ENCODE measurements around the gene B3GALT4.

B3GALT4 gene

GRCh38 chr6:33315793-33316602, 39.1 kb downstream of the B3GALT4 start:
- DNase-seq (ENCODE audit: low spot score): no peak

GRCh38 chr6:33316603-33317418, 39.9 kb downstream of the B3GALT4 start:
- no peak for DNase-seq (ENCODE audit: low spot score)

- DNase-seq (ENCODE audit: low spot score): peak; percentile 74
Observed at GRCh38 chr6:33317419-33317668, 40.4 kb downstream of the B3GALT4 start.

- DNase-seq (ENCODE audit: low spot score): peak; percentile 86
Observed at GRCh38 chr6:33317669-33318425, 40.9 kb downstream of the B3GALT4 start, which contains the start of gene ZBTB22. TSS of gene ZBTB22 (minus strand) at chr6:33317744. CDS start at chr6:33316916, 828 bp downstream.

DNA sequence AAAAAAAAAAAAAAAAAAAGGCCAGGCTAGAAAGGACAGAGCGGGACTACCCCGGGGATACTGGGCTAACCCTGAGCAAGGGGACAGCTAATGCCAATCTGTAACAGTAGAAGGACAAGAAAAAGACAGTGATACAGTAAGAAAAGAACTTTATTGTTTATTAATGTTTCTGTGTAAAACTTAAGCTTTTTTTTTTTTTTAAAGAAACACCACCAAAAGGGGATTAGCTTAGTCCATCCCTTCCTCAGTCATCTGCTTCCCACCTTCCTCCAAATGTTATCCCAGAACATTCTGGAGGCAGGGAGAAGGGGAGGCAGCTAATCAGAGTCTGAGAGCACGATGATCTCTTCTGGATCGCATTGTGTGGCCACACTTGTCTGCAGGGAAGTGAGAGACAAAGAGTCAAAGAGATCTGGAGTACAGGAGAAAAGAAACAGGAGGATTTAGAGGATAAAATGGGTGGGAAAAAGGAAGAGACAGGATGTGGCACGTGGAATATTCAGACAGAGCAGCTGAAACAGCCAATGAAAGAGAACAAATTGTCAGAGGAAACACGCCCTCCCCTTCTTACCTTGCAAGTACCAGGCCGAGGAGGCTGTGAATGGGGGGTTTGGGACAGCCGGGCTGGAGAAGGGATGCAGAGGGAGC, 41.6 kb downstream of the B3GALT4 start:
- no peak for DNase-seq (ENCODE audit: low spot score)

- no peak for DNase-seq (ENCODE audit: low spot score)
Observed at GRCh38 chr6:33319939-33320314, 43.0 kb downstream of the B3GALT4 start.

DNA sequence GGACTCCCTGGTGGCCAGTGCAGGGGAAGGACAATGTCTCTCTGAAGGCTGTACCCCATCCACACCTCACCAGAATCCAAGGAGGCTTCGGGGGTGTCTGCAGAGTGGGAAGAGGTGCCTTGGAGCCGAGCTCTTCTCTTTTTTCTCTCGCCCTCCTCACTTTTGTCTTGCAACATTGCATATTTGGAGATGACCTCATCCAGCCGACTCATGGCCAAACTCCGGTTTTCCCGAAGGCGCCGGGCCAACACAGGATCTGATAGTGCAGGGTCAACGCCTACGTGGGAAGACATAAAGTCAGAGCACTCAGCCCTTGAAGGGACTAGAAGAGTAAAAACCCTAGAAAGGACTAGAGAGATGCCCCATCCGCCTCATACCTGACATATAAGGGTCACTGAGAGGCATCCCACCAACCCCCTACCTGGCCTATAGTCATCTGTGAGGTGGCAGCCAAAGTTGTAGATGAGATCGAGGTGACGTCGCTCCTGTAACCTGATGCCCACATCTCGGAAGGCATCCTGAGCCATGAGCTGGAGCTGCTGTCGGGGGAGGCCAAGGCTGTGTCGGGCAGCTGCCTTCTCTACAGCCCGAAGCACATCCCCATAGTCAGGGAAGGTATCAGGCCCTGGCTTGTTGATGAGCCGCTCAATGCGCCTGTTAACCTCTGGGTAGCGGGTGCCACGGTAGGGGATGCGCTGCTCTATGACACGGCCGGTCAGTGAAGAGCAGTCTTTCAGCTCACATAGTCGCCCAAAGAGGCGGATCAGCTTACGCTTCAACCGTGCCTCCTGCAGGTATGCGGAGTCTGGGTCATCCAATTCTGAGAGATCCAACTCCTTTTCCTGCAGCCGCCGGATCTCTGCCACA, 43.6 kb downstream of the B3GALT4 start:
- no peak for DNase-seq (ENCODE audit: low spot score)

- no peak for DNase-seq (ENCODE audit: low spot score)
Observed at GRCh38 chr6:33321227-33321626, 44.3 kb downstream of the B3GALT4 start.

DNA sequence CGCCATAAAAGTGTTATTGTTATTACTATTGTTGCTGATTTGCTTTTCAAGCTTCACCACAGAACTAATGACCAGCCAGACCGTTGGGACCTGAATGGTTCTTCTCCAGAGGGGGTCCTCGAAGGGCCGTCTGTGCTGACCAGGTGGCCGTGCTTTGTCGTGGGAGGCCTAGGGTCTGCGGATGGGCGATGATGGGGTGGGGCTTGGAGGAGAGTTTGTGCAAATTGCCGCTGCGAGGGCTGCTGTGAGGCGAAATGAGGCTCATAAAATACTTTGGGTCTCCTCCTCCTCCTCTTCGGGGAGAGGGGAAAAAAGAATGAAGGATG, 46.7 kb downstream of the B3GALT4 start:
- DNase-seq (ENCODE audit: low spot score): no peak

GRCh38 chr6:33324125-33324524, 47.2 kb downstream of the B3GALT4 start:
- DNase-seq (ENCODE audit: low spot score): no peak
